Esophagus (tissue), 2 donors: ENCODE results near the gene VEZT. TPM values are rescaled to one million over a fixed set of nuclear protein-coding genes. Genes with fewer than 3 reads are reported as not detected.

Source experiments
- H3K27ac ChIP-seq, 2 donors: one replicate each; pipeline ENCODE4 v1.5.1; 2013; ENCODE audit warnings: low read depth in 2 of 2, mild to moderate bottlenecking in 2 of 2, inconsistent platforms in 1 of 2, low read length in 1 of 2, moderate library complexity in 1 of 2
- H3K27me3 ChIP-seq, 2 donors: one replicate each; pipeline ENCODE4 v1.6.1; 2013; ENCODE audit warnings: low read length in 2 of 2, control low read depth in 1 of 2, mild to moderate bottlenecking in 1 of 2; ENCODE audit not compliant: insufficient read depth in 2 of 2, control insufficient read depth in 1 of 2
- H3K36me3 ChIP-seq, 2 donors: one replicate each; pipeline ENCODE4 v1.6.1; 2013; ENCODE audit warnings: low read length in 1 of 2; ENCODE audit not compliant: control insufficient read depth in 2 of 2, insufficient read depth in 2 of 2
- H3K4me1 ChIP-seq, 2 donors: one replicate each; pipeline ENCODE4 v1.6.1; 2013; ENCODE audit warnings: low read length in 1 of 2; ENCODE audit not compliant: control insufficient read depth in 2 of 2, insufficient read depth in 2 of 2
- H3K4me3 ChIP-seq, 2 donors: one replicate each; pipeline ENCODE4 v1.5.1; 2013; ENCODE audit warnings: low read length in 2 of 2, mild to moderate bottlenecking in 2 of 2, low read depth in 1 of 2, moderate library complexity in 1 of 2
- H3K9me3 ChIP-seq, 2 donors: one replicate each; pipeline ENCODE4 v1.6.1; 2013; ENCODE audit warnings: mild to moderate bottlenecking in 2 of 2, low read depth in 1 of 2, low read length in 1 of 2, moderate library complexity in 1 of 2; ENCODE audit not compliant: control insufficient read depth in 2 of 2, insufficient read depth in 1 of 2
- WGBS, 2 donors: extraction: QIAGEN DNeasy Blood & Tissue Kit; methylation state at CpG; one replicate each; pipeline ENCODE4 v1.1.7; 2013; 5-methylcytosine and 5-hydroxymethylcytosine counted together
- polyA plus RNA-seq, 2 donors: library from polyadenylated mRNA; stranded (reverse); fragments of 200-250 nt; gene quantifications; one replicate each; pipeline ENCODE4 v1.2.3, GENCODE V29; 2013
- donor health status: healthy with polysubstance abuse.
- donor health status: Bipolar disorder and iron deficiency.

The VEZT gene
- polyA plus RNA-seq, 2 donors: 22.7 to 23.9 TPM

DNA sequence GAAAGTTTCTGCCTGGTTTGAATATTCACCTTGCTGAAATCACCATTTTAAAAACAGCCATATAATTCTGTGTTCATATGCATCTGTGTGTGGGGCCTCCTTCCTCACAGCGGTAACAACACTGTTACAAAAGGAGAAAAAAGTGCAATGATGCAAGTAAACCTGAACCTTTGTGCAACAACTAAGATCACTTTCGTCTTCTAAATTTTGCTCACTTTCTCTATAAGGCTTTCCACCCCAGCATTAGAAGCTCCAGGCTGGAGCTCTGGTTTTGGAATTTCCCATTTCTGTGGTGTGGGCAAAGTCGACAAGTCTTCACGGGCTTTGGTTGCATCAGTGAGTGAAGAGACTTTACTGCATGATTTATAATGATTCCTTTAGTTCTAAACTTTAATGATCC, 18.7 kb upstream of the VEZT start:
- H3K27ac ChIP-seq: no peak overlapping the region
- no peaks in the 10 kb centered on the region for H3K36me3 ChIP-seq
- 47 to 70% methylated on average over 4 of the region's 4 CpGs for WGBS, 2 donors
- H3K4me3 ChIP-seq: no peak overlapping the region
- H3K27me3 ChIP-seq: no peaks in the 10 kb centered on the region
- H3K4me1 ChIP-seq: no peaks in the 10 kb centered on the region
- H3K9me3 ChIP-seq: no peaks in the 10 kb centered on the region

DNA sequence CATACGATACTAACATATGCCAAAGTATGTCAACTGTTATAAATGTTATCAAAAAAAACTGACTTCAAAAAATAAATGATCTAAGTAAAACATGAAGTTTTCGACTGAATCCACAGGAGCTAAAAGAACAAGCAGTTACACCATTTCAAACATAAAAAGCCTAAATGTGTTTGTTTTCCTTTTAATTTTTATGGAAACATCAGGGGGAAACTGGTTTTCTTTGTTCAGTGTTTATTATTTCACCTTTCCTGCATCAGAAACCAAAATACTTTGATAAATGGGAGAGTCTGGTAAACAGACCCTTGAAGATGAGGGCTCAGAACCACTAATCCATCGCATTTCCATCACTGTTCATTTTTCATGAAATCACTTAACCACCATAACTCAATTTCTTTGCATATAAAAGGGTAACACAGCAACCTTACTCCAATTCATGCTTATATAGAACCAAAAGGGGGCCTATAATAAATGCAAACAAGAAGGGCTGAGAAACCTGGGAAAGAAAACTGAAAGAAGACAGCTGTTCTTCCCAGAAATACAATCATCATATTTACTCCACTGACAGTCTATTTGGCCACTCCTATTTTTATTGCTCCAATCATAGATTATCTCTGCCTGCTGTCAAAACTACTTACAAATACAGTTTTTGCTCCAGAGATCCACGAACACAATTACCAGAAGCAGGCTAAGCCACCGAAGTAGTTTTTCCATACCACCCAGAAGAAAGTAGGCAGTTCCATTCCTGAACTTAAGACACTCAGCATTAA, 17.3 kb upstream of the VEZT start:
- Histone ChIP-seq H3K27me3 (no peaks in the 10 kb centered on the region), H3K36me3 (no peaks in the 10 kb centered on the region), H3K4me1 (peaks cover 0 to 2% of the 10 kb centered on the region in 2 donors), H3K4me3 (no peak overlapping the region), H3K27ac (peak overlapping the region; percentile 61 to 69), H3K9me3 (no peaks in the 10 kb centered on the region)
- WGBS, 2 donors: 47% methylated on average over 5 of the region's 5 CpGs

DNA sequence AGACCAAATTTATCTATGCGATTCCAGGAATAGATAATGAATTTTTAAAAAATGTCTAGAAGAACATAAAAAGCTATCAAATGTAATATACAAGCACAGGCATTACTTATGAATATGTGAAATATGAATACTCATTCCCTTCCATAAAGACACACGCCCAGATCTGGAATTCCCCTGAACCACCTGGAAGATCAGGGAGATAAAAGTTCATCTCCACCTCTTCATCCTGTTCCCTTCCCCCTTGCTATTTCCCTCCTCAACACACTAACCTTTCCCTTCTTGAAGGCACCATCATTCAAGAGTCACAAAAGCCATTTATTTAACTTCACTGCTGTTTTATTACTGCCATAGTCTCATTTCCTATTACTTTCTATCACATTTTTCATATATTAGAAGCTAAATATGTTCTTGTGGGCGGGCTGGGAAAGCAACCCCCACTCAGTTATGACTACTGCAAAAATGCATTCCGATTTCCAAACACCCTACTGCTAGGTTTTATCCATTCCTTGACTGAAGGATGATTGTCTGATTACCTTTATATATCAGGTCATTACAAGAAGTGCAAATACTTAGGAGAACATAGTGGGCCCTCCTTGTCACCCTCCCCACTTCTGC, 16.4 kb upstream of the VEZT start:
- 62 to 65% methylated on average over 4 of the region's 4 CpGs for WGBS, 2 donors
- H3K4me3 ChIP-seq: no peak overlapping the region
- peaks cover 0 to 4% of the 10 kb centered on the region in 2 donors for H3K4me1 ChIP-seq
- no peaks in the 10 kb centered on the region for H3K27me3 ChIP-seq
- H3K9me3 ChIP-seq: no peaks in the 10 kb centered on the region
- peak overlapping the region; percentile 35 to 59 for H3K27ac ChIP-seq
- H3K36me3 ChIP-seq: no peaks in the 10 kb centered on the region

DNA sequence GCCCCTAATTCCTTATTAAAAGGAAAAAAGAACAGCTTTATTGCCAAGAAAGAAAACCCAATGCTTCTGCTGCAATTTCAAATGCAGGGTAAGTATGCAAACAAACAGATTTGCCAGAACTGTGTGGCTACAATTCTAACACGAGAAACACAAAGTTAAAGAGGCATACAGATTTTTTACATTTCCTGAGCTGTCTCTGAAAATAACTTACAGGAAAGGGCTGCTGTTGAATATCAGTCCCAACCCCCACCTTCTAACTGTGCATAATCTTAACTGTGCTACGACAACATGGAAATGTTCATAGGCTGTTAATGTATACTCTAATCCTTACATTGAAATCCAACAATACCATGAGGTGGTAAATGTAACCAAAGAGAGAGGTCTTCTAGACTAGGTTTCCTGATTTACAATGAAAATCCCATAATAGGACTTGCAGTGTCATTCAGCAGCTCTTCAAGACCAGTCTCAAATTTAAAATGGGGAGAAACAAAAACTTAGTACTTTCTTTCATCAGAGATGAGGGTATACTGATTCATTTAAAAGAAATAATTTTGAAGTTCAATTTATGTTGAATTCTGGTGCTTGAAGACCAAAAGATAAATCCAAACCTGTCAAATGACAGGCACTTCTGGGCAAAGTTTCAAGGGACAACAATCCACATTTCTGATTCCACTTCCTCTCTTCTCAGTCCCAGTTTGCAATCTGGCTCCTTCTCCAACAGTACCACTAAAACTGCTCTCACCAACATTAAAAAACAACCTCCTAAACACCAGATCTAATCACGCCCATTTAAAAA, 14.7 kb upstream of the VEZT start:
- peak overlapping the region in 1 of 2 donors; percentile 68 for H3K27ac ChIP-seq
- H3K27me3 ChIP-seq: no peaks in the 10 kb centered on the region
- no peaks in the 10 kb centered on the region for H3K9me3 ChIP-seq
- H3K36me3 ChIP-seq: no peaks in the 10 kb centered on the region
- 56 to 58% methylated on average over 3 of the region's 3 CpGs for WGBS, 2 donors
- H3K4me3 ChIP-seq: no peak overlapping the region
- H3K4me1 ChIP-seq: peaks cover 0 to 4% of the 10 kb centered on the region in 2 donors

DNA sequence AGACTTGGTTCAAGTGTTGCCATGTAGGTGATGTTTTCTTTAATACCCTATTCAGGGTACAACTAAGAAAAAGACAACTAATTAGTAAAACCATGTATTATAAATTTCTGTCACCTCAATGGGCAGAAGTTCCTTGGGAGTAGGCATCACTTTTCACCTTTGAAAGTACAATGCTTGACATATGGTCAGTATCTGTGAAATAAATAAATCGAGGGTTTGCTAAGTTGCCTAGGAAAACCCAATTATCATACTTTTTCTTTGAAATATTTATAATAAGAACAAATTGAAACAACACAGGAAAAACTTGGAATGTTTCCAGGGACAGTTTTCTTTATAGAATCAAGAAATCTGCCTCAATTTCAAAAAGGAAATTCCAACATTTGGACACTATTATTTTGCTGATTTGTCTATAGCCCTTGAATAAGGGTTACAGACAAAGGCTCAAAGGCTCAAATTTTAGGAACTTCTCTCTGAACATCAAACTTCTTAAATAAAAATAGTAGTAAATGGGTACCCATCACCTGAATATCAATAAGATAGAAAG, 14.0 kb upstream of the VEZT start:
- no peak overlapping the region for H3K4me3 ChIP-seq
- peaks cover 0 to 4% of the 10 kb centered on the region in 2 donors for H3K4me1 ChIP-seq
- H3K27me3 ChIP-seq: no peaks in the 10 kb centered on the region
- WGBS, 2 donors: 28 to 51% methylated on average over 1 of the region's 1 CpG
- peak overlapping the region in 1 of 2 donors; percentile 68 for H3K27ac ChIP-seq
- no peaks in the 10 kb centered on the region for H3K36me3 ChIP-seq
- H3K9me3 ChIP-seq: no peaks in the 10 kb centered on the region

DNA sequence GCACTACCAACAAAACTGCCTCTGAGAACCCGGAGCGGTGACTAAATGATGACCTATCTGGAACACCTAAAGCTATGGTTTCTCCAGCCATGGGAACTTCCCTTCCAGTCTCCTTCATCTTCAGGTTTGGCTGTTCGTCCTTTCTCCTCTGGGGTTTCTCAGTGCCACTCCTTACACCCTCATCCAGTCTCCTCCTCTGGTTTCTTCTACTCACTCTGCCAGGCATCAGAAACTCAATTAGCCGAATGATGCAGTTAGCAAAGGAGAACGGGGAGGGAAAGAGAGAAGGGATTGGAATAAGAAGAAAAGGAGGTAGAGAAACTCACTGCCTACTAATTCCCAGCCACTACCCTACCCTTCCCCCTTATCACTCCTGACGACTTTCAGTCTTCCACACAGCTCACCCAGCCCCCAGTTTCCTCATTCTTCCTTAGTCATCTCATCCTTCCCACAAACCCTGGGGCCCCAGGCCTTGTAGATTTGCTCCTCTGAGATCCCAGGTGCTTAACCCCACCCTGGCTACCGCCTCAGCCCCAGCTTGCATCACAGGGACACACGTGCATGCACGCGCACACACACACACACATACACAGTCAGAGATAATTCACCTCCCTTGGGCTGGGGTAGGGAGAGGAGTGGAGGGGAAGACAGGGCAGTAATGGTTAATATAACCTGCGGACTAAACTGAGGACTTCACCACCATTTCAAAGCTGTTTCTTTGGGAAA, 13.3 kb upstream of the VEZT start:
- Histone ChIP-seq H3K27me3 (no peaks in the 10 kb centered on the region), H3K4me1 (peaks cover 0 to 4% of the 10 kb centered on the region in 2 donors), H3K27ac (peak overlapping the region; percentile 79 to 87), H3K36me3 (no peaks in the 10 kb centered on the region), H3K4me3 (no peak overlapping the region), H3K9me3 (no peaks in the 10 kb centered on the region)
- WGBS, 2 donors: 43 to 56% methylated on average over 11 of the region's 11 CpGs

DNA sequence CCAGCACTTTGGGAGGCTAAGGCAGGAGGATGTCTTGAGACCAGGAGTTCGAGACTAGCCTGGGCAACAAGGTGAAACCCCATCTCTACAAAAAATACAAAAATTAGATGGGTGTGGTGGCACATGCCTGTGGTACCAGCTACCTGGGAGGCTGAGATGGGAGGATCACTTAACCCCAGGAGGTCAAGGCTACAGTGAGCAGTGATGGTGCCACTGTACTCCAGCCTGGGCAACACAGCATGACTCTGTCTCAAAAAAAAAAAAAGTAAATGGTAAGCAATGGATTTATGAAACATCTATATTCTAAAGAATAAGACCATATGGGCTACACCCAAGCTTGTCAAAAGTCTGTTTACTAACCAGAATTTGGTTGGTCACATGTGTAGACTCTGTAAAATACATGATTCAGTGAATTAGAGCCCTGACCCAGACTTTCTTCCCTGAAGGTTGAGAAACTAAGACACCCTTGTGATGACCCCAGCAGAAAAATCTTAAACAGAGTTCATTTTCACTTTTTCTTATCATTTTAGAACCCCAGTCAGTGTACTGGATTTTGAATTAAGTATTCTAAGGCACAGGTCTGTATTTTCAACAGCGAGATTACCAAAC, 12.5 kb upstream of the VEZT start:
- no peak overlapping the region for H3K4me3 ChIP-seq
- peaks cover 0 to 4% of the 10 kb centered on the region in 2 donors for H3K4me1 ChIP-seq
- no peaks in the 10 kb centered on the region for H3K27me3 ChIP-seq
- H3K27ac ChIP-seq: peak overlapping the region; percentile 87 to 89
- H3K36me3 ChIP-seq: no peaks in the 10 kb centered on the region
- 70 to 72% methylated on average over 2 of the region's 2 CpGs for WGBS, 2 donors
- H3K9me3 ChIP-seq: no peaks in the 10 kb centered on the region

DNA sequence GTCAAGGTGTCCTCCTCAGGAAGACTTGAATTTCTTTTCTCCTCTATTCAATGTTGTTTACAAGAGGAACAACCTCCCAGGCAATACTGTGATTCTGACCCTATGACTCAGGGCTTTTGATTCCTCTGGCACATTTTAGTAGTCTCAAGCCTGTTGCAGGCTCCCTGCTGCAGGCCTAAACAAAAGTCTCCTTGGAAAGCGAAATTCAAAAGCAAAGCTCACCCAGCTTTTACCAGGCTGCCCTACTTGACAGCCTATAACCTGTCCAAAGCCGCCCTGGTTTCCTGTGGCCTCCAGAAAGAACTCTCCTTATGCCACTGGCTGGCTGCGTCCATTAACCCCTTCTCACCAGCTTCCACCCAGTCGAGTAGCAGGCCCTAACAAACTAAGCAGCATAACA, 11.9 kb upstream of the VEZT start:
- no peaks in the 10 kb centered on the region for H3K36me3 ChIP-seq
- H3K9me3 ChIP-seq: no peaks in the 10 kb centered on the region
- H3K4me1 ChIP-seq: peaks cover 0 to 4% of the 10 kb centered on the region in 2 donors
- no peak overlapping the region for H3K4me3 ChIP-seq
- peak overlapping the region; percentile 87 to 89 for H3K27ac ChIP-seq
- no peaks in the 10 kb centered on the region for H3K27me3 ChIP-seq
- 32 to 51% methylated on average over 4 of the region's 4 CpGs for WGBS, 2 donors
